NCI-H2171 treated with DMSO at 0.1 percent for 48 hours (cell line): ENCODE results near the gene RMND1.
"Not testable (repeated sequence)": the region's sequence is repeated elsewhere in the genome, so short reads cannot be mapped to it uniquely, and the experiment has no call there.

Experiments used
- DNase-seq: peaks from one replicate; lab custom pipeline; 2025; lab: John Stamatoyannopoulos, UW

The RMND1 gene, protein sequence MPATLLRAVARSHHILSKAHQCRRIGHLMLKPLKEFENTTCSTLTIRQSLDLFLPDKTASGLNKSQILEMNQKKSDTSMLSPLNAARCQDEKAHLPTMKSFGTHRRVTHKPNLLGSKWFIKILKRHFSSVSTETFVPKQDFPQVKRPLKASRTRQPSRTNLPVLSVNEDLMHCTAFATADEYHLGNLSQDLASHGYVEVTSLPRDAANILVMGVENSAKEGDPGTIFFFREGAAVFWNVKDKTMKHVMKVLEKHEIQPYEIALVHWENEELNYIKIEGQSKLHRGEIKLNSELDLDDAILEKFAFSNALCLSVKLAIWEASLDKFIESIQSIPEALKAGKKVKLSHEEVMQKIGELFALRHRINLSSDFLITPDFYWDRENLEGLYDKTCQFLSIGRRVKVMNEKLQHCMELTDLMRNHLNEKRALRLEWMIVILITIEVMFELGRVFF

DNA sequence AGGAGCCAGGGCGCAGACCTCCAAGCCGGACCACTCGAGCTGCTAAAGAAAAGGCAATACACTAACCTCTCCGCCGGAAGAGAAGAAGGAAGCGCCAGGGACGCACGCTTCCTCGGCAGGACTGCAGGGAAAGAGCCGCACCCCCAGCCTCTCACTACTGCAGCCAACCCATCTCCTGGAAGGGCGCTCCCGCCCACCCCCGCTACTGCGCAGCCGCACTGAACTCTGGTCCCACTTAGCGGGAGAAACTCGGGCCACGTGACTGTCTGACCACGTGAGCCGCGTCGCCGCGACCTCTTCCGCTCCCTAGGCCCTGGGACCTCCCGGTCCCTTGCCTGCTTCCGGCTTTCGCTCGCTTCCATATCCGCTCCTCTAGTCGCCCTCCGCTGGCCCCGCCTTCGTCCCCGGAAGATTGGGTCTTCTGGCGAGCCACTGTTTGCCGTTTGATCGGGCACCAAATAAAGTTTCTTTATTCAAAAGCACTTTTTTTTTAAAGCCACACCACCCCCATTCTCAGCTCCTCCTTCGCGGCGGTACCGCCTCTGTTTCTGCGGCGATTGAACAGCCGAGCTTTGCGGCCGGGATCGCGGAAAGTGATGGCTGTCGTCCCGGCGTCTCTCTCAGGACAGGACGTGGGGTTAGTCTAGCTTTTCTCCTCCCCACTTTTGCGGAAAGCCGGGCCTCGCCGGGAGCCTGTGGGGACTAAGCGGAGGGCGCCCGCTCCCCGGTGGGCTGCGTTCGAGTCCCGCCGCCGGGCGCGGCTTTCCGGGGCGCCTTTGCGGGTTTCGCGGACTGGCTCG is at the start of gene RMND1:
TSS of gene RMND1 (minus strand) at position 177 of the 800 bp plus-strand sequence. CDS start 6,315 bp downstream, outside the sequence.
- DNase-seq = peak; percentile 100

DNA sequence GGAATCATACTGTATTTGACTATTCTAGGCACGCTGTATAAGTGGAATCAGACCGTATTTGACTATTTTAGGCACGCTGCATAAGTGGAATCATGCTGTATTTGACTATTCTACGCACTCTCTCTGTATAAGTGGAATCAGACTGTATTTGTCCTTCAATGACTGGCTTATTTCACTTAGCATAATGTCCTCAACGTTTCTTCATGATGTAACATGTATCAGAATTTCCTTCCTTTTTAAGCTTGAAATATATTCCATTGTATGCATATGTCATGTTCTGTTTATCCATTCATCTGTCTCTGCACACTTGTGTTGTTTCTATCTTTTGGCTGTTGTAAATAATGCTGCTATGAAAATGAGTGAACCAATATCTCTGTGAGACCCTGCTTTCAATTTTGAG is 47.6 kb upstream of the RMND1 start:
- no peak for DNase-seq

DNA sequence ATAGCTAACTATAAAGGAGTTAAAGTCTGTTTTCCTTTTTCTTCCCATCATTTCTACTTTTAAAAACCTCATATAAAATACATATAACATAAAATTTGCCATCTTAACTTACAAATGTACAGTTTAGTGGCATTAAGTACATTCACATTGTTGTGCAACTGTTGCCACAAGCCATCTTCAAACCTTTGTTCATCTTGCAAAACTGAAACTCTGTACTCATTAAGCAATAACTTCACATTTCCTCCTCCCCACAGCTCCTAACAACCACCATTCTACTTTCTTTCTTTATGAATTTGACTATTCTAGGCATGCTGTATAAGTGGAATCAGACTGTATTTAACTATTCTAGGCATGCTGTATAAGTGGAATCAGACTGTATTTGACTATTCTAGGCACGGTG is 46.4 kb upstream of the RMND1 start:
- no peak for DNase-seq

DNA sequence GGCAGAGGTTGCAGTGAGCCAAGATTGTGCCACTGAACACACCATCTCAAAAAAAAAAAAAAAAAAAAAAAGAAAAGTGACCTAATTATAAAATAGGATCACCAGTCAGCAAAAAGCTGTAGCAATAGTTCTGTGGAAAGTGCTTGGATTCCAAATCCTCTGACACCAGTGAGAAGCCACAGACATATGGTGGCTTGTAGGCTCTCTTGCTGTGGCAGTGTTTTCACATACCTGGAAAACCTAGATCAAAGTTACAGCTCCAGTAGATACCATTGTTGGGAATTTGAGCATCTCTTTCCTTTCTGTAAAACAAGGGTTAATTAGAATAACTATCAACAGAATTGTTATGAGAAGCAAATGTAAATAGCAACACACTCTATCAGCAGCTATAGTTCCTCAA is 46.0 kb upstream of the RMND1 start:
- DNase-seq = no peak

DNA sequence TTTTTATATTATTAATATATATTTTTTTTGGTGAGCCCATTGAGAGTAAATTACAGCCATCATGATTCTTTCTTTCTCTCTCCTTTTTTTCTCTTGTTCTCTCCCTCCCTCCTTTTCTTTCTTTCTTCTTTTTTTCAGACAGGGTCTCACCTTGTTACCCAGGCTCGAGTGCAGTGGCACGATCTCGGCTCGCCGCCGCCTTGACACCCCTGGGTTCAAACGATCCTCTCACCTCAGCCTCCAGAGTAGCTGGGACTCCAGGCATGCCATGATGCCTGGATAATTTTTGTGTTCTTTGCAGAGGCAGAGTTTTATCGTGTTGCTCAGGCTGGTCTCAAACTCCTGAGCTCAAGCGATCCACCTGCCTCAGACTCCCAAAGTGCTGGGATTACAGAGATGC is 43.5 kb upstream of the RMND1 start:
- DNase-seq = no peak

DNA sequence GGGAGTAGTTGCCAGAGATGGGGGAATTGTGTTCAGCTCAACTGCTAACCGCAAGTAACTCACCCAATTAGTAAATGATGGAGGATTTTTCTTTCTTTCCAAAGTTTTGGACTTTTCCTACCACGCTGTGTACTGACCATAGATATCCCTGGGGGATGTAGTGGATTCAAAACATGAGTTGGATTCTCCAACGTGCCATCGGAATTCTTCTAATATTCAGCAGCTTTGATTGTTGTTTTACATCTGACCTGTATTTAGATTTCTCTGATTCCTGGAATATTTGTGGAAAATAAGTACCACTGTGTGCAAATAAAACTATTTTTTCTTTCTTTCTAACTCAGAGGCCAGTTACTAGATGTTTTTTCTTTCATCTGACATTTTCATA is 43.0 kb upstream of the RMND1 start:
- DNase-seq = no peak

DNA sequence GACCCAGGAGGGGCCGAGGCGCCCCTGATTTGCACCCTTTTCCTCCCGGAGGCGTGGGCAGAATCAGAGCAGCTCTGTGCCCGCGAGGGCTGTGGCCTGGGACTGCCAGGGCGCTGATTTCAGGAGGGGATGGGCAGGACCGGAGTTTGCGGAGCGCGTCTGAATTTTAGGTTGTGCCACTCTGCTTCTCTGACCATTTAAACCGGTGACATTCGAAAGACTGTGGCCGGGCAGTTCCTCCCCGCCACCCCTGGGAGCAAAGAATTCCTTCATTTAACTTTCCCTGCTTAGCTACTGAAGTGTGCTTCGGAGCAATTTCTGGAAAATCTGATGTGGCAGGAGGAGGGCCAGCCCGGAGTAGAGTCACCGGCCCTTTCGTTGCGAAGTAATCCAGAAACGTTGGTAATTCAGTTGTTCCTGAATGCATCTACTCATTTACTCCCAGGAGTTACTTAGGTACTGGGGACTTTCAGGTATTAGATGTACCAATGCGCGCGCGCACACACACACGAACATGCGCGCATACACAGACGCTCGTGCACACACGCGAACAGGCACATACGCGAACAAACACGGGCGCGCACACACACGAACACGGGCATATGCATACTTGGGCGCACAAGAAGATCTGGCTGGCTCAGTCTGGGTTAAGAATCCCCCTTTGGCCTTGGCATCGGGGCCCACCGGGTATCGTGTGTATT is 42.5 kb upstream of the RMND1 start:
- DNase-seq = peak; percentile 21

DNA sequence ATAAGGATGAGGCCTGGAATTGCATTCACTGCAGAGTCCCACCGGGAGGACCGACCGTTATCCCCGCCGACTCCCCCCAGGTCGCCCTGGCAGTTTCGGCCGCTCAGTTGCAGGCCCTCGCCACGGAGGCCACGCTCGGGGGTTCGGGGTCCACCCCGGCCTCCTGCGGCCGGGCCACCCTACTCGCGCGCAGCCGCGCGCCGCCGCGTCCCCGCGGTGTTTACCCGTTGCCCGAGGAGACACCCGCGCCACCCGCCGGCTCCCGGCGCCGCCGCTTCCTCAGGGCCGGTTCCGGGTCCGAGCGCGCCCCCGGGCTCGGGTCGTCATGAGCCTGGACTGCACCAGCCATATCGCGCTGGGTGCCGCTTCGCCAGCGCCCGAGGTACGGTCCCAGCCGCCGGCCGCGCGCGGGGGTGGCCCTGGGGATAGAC is 41.9 kb upstream of the RMND1 start, which contains the start of gene CCDC170:
TSS of gene CCDC170 (plus strand) at position 214 of the 431 bp plus-strand sequence. CDS start at position 326, 112 bp downstream.
- DNase-seq = no peak

DNA sequence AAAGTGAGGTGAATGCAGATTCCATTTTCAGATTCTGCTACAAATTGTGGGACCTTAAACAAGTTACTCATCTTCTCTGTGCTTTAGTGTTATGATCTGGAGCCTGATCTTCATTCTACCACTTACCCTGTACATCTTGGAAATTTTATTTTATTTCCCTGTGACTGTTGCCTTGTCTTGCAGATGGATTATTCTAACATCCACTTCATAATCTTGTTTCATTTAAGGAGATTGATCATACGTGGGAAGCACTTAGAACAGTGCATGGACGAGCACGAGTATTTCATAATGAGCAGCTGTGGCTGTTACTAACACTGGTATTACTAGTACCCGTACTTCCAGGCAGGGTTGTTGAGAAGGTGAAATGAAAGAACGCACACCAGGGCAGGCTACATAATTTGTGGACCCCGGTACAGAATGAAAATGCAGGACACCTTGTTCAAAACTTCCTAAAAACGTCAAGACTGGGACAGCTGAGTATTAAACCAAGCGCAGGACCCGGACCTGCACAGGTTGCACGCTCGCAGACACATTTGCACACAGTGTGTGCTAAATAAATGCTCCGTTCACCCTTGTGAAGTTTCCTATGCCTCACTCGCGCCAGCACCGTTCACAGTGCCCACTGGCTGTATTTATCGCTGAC is 41.4 kb upstream of the RMND1 start:
- no peak for DNase-seq

DNA sequence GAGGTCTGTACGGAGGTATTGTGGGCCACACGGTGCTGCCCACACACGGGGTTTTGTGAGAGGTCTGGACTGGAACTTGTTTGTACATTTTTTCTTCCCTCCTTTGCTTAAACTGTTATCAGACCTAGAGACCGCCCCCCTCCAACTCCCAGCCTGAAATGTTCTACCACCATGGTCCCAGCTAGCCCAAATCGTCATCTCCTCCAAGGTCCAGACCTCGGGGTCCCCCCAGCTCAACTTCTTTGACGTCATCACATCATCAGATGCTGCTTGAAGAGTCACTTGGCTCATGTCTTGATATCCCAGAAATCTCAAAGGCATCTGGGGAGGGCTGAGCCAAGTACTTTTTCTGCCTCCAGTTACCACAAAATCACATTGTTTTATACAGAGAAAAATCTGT is 39.1 kb upstream of the RMND1 start:
- DNase-seq = no peak

DNA sequence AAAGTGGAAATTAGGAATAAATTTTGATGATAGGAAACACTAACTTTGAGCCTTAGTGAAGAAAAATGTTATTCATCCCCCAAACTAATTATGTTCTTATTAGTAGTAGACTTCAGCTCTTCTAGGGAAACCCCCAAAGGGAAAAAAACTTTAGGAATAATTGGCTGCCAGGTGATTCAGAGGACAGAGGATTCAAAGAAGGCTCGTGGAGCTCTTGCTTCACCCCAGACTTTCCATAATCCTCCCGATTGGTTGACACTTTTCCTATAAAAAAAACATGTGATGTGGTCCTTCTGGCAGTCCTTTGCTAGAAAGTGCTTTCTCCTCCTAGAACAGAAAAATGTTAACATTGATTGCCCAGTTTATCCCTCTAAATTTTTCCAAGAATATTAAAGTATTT is 36.3 kb upstream of the RMND1 start:
- no peak for DNase-seq

DNA sequence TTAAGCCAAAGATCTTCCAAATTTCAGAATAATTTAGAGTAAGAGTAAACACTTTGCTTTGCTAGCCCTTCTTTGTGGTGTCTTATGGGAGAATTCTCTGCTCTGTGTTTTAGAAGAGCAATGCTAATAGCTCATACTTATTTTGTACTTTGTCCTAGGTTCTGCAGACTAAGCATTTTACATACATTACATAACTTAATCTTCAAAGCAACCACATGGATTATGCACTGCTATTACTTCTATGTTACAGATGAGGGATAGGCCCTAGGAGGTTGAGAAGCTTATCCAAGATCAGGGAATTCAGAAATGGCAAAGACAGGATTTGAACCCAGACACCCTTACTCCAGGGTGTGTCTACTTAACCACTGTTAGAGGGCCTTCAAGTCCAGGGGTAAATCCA is 32.1 kb upstream of the RMND1 start:
- DNase-seq = no peak

DNA sequence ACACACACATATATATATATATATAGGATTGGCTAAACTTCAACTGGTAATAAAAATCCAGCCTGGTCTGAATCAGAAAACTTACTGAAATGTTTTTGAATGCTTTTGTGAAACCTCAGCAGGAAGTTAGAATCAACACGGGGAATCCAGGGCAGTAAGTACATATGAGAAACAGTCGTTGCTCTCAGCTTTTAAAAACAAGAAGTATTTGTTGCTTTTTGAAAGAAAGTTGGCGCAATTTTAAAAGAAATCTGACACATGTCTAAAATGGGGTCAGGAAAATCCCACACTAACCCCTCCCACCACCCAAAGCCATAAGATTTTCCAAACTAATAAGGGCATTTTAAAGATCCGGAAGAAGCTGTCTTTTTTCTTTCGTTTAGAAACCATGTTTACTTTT is 30.4 kb upstream of the RMND1 start:
- no peak for DNase-seq

DNA sequence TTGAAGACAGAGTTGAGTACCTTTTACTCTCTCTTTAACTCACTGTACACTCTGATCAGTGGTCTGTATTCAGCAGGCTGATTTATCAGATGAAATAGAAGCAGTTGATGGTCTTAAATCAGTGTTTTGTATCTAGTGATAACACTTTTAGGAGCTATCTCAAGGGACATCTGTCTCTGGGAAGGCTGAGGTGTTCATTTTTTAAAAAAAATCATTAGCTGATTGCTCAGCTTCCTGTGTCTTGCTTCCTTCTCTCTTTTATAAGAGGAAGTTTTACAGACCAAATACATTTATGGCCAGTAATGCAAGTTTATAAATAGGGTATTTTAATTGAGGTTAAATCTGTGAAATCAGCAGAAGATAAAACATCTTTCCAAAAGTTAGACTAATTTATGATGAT is 29.9 kb upstream of the RMND1 start:
- DNase-seq = no peak

DNA sequence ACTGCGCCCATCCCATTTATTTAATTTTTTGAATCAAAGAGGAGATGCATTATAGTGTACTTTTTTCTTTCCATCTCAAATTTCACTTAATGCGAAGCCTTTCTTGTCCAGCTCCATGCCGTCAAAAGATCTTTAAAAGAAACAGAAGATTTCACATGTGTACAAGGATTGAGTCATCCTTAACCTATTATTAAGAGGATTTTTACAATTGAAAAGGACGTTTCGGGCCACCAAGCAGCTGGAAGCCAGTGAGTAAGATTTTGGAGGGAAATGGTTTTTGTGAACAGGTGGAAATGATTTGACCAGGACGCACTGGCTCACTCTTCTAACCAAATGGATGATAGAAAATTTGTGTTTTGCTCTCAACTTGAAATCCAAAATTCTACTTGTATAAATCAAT is 26.7 kb upstream of the RMND1 start:
- DNase-seq = no peak

DNA sequence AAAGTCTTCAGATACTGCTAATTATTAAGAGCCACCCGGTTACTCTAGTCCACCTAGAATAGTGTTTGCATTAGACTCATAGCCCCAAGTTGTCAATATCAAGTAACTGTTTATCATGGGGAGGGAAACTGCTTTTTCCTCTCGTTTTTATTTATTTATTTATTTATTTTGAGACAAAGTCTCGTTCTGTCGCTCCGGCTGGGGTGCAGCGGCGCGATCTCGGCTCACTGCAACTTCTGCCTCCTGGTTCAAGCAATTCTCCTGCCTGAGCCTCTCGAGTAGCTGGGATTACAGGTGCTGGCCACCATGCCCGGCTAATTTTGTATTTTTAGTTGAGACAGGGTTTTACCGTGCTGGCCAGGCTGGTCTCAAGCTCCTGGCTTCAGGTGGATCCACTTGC is 25.8 kb upstream of the RMND1 start:
- no peak for DNase-seq

DNA sequence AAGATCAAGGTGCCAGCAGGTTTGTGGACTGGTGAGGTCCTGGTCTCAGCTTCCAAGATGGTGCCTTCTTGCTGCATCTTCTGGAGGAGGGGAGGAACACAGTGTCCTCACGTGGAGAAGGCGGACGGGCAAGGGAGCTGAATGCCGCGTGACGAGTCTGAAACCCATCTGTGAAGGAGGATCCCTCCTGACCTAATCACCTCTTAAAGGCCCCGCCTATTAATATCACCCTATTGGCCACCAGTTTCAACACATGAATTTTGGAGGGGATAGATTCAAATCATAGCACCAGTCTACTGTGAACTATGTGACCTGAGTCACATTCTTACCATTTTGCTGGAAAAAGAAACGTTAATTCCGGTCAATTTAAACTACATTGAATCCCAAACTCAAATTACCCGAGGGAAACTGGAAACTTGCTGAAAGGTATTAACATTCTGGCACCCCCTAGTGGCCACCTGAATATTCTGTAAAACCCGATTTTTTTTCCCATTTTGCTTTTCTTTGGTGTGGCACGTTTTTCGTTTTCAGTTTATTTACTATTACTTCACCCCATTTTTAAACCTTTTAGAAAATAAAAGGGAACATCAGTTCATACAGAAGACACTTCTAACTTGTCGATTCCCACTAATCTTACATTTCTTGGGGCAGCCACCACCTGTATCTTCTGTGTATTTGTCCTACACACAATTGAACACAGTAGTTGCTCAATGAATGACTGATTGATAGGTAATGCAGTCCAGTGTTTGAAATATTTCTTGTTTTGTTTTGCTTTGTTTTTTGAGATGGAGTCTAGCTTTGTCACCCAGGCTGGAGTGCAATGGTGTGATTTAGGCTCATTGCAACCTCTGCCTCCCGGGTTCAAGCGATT is 24.0 kb upstream of the RMND1 start:
- DNase-seq = peak; percentile 64

DNA sequence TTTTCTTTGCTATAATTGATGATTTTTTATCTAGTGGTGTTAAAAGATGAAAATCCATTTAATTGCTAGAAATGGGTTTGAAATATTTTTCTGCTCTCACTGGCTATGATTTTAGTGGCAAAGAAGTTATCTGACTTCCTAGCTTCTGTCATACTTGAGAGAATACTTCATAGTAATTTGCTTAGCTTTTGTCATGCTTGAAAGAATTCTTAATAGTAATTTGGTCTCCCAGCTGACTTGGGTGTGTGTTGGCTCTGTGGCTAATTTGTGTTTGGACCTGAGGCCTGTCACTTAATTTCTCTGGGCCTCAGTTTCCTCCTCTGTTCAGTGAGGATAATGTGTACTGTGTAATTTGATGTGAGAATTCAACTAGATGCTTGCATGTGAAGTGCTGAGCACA is 12.8 kb upstream of the RMND1 start:
- no peak for DNase-seq

DNA sequence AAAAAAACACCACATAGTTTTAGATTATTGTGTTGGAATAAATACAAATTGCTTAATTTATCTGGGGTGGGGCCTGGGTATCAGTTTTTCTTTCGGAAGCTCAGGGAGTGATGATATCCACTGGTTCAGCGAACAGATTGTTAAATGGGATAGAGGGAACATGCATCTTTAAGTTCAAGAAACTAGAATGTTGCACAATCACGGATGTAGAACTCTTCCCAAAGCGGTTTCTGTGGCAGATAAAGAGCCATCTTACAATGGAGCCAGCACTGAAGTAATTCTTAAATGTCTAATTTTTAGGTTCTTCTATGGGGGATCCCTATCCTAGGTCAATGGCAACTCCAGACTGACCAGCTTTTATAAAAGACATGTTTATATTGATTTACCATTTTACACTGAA is 9.7 kb upstream of the RMND1 start:
- no peak for DNase-seq

DNA sequence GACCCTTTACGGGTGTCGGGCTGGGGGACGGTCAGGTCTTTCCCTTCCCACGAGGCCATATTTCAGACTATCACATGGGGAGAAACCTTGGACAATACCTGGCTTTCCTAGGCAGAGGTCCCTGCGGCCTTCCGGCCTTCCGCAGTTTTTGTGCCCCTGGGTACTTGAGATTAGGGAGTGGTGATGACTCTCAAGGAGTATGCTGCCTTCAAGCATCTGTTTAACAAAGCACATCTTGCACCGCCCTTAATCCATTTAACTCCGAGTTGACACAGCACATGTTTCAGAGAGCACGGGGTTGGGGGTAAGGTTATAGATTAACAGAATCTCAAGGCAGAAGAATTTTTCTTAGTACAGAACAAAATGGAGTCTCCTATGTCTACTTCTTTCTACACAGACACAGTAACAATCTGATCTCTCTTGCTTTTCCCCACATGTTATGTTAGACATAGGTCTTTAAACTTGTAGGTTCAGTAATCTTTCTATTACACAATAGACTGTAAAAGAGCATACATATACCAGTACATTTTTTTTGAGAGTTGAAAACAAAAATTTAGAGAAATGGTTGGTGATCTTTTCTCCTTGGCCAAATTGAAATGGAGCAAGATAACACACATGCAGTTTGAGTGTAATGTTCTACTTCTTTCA is 3.9 kb upstream of the RMND1 start:
- not testable (repeated sequence) for DNase-seq
